Breast epithelium (tissue), 4 donors: ENCODE results near the gene DDIT3. TPM values are rescaled to one million over a fixed set of nuclear protein-coding genes. Genes with fewer than 3 reads are reported as not detected.
"Not testable (repeated sequence)": the region's sequence is repeated elsewhere in the genome, so short reads cannot be mapped to it uniquely, and the experiment has no call there.

Experiments
- DNase-seq, 2 donors: peaks; one replicate each; pipeline ENCODE4 v3.0.0-alpha.2; 2019; ENCODE audit warnings: low spot score in 2 of 2
- H3K27ac ChIP-seq, 2 donors: fragments of 200-600 bp; sonication (generic) in 1 of 2; one replicate each; pipeline ENCODE4 v1.5.1; 2016 to 2019; ENCODE audit warnings: mild to moderate bottlenecking in 1 of 2
- H3K27me3 ChIP-seq, 2 donors: fragments of 200-600 bp; sonication (generic) in 1 of 2; one replicate each; pipeline versions ENCODE4 v1.5.1 to v1.6.0; 2017 to 2019; ENCODE audit warnings: control low read depth in 1 of 2, mild to moderate bottlenecking in 1 of 2
- H3K36me3 ChIP-seq: fragments of 200-600 bp; one replicate; pipeline ENCODE4 v1.5.1; 2019
- H3K4me1 ChIP-seq, 2 donors: fragments of 200-600 bp; sonication (generic); one replicate each; pipeline ENCODE4 v1.5.1; 2016 to 2019; ENCODE audit warnings: control low read depth in 1 of 2
- H3K4me3 ChIP-seq, 3 donors: fragments of 200-600 bp; sonication (generic); 1 replicate in 2 of 3; 2 replicates in 1 of 3; pipeline ENCODE4 v1.5.1; 2016 to 2019; ENCODE audit warnings: mild to moderate bottlenecking in 3 of 3, moderate library complexity in 2 of 3
- H3K9me3 ChIP-seq, 2 donors: fragments of 200-600 bp; sonication (generic) in 1 of 2; one replicate each; pipeline ENCODE4 v1.5.1; 2016 to 2019; ENCODE audit warnings: control low read depth in 1 of 2
- POLR2A ChIP-seq: fragments of 450-650 bp; IDR thresholded peaks from one replicate; pipeline ENCODE4 v1.6.1; 2016; ENCODE audit warnings: antibody characterized with exemption, mild to moderate bottlenecking, moderate library complexity
- POLR2AphosphoS5 ChIP-seq, 3 donors: sonication (generic); formaldehyde crosslinking; IDR thresholded peaks; one replicate each; pipeline ENCODE4 v1.6.1; 2017; ENCODE audit warnings: antibody characterized with exemption in 3 of 3
- intact Hi-C: fragments of 100-400 bp; cut with DNase I; formaldehyde crosslinking; loops from one replicate; pipeline ENCODE4 v1.15.1; 2023; ENCODE audit warnings: low total_unique reads
- total RNA-seq, 3 donors: library from RNA; depleted of rRNA; stranded (reverse); fragments of >200 nt; gene quantifications; one replicate each; pipeline ENCODE4 v1.1.0, GENCODE V29; 2016
- TF ChIP-seq, protein P1 (sequence below), 3 donors: fragments of 450-650 bp; IDR thresholded peaks; one replicate each; pipeline ENCODE4 v1.5.1; 2016 to 2017; ENCODE audit warnings: antibody characterized with exemption in 3 of 3, mild to moderate bottlenecking in 3 of 3, moderate library complexity in 3 of 3

Gene DDIT3
- total RNA-seq, 3 donors from 2014 or later: 39.0 to 58.4 (median 51.2) TPM

DNA sequence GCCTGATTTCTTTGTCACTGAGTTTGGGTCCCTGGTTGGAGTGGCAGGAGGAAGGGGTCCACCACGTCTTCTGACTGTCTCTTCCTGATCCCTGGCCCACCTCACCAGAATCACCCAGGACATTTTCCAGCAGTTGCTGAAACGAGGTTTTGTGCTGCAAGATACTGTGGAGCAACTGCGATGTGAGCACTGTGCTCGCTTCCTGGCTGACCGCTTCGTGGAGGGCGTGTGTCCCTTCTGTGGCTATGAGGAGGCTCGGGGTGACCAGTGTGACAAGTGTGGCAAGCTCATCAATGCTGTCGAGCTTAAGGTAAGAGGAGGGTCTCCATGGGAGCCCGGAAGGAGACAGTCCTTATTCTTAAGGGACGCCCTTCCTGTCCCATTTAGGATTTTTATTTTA, 20.1 kb downstream of the DDIT3 start:
- TF ChIP-seq POLR2A: no peak
- TF ChIP-seq POLR2AphosphoS5 (IDR thresholded peaks at IDR 0.05): no peak
- TF ChIP-seq, protein P1, sequence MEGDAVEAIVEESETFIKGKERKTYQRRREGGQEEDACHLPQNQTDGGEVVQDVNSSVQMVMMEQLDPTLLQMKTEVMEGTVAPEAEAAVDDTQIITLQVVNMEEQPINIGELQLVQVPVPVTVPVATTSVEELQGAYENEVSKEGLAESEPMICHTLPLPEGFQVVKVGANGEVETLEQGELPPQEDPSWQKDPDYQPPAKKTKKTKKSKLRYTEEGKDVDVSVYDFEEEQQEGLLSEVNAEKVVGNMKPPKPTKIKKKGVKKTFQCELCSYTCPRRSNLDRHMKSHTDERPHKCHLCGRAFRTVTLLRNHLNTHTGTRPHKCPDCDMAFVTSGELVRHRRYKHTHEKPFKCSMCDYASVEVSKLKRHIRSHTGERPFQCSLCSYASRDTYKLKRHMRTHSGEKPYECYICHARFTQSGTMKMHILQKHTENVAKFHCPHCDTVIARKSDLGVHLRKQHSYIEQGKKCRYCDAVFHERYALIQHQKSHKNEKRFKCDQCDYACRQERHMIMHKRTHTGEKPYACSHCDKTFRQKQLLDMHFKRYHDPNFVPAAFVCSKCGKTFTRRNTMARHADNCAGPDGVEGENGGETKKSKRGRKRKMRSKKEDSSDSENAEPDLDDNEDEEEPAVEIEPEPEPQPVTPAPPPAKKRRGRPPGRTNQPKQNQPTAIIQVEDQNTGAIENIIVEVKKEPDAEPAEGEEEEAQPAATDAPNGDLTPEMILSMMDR (IDR thresholded peaks at IDR 0.05): no peak
- no peak for DNase-seq
- H3K36me3 ChIP-seq: no peaks in the 10 kb centered on the region
- H3K4me1 ChIP-seq: no peaks in the 10 kb centered on the region
- no peak overlapping the region for H3K4me3 ChIP-seq
- H3K27me3 ChIP-seq: no peaks in the 10 kb centered on the region
- intact Hi-C loops: no loop called here
- no peaks in the 10 kb centered on the region for H3K9me3 ChIP-seq
- H3K27ac ChIP-seq: no peak overlapping the region

DNA sequence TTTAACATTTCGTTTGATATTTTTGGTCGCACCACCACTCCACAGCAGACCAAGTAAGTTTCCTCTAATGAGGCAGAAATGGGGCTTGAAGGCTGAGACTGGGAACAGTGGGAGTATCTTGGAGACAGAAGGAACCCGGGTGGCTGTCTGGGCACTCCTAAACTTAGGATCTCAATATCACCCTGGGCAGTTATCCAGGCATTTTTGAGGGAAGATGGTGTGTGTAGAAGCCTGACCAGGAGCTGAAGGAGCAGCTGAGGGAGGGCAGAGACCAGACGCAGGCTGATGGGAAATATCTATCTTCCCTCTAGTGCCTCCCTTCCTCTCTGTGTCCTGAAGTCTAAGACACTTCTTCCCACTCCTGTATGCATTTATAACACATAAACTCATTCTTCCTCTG, 21.7 kb downstream of the DDIT3 start:
- TF ChIP-seq POLR2A (no peak), POLR2AphosphoS5 (IDR thresholded peaks at IDR 0.05) (no peak)
- TF ChIP-seq, protein P1 (IDR thresholded peaks at IDR 0.05): no peak
- Histone ChIP-seq H3K36me3 (no peaks in the 10 kb centered on the region), H3K4me1 (no peaks in the 10 kb centered on the region), H3K27ac (no peak overlapping the region), H3K4me3 (no peak overlapping the region), H3K27me3 (no peaks in the 10 kb centered on the region), H3K9me3 (no peaks in the 10 kb centered on the region)
- intact Hi-C loops: no loop called here
- no peak for DNase-seq

DNA sequence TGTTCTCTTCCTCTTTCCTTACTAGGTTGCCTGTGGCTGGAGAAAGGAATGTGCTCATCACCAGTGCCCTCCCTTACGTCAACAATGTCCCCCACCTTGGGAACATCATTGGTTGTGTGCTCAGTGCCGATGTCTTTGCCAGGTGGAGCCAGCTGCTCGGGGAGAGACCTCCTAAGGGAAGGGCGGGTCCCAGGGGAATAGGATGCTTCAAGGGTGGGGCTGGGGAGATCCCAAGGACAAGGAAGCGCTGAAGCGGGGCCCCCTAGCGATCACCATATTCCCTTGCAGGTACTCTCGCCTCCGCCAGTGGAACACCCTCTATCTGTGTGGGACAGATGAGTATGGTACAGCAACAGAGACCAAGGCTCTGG, 22.2 kb downstream of the DDIT3 start:
- intact Hi-C loops: no loop called here
- TF ChIP-seq, protein P1 (IDR thresholded peaks at IDR 0.05): no peak
- no peak for TF ChIP-seq POLR2AphosphoS5 (IDR thresholded peaks at IDR 0.05)
- no peak for TF ChIP-seq POLR2A
- Histone ChIP-seq H3K4me1 (no peaks in the 10 kb centered on the region), H3K36me3 (no peaks in the 10 kb centered on the region), H3K27ac (no peak overlapping the region), H3K27me3 (no peaks in the 10 kb centered on the region), H3K9me3 (no peaks in the 10 kb centered on the region), H3K4me3 (no peak overlapping the region)
- DNase-seq: no peak

DNA sequence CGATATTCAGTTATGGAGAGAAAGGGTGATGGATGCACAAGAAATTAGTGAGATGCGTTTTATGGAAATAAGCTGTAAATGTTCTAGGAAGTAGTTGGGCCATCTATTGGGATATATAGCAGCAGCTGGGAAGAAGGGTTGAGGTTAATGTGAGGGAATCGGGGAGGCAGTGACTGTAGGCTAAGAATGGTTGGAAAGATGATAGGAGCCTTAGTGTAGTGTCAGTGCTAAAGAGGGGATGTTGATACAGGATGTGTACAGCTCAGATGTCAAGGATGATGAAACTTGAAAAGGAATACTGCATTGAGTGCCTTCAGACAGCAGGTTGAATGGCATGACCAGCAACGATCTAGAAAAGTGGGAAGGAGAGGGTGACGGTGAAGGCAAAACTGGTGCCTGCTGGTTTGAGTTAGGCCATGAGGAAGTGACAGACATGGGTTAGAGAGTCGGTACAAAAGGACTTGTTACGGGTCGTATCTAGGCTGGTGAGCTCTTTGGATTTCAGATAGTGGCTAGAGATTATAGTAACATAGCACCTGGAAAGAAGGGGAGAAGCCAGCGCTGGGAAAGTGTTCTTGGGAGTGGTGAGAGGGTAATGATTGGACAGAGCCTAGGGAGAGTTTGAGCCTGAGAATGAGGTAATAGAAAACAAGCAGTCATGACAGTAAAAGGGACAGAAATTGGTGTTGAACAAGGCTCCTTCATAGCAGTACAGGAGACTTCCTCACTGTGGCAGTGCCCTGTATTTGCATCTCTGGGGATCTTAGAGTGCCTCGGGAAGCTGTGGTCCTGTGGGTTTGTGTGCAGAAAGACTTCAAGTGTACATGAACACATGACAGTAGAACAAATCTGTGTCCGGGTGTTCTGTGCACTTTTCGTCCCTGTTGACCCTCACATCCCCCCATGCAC, 22.8 kb downstream of the DDIT3 start:
- Histone ChIP-seq H3K27ac (no peak overlapping the region), H3K27me3 (no peaks in the 10 kb centered on the region), H3K4me3 (no peak overlapping the region), H3K4me1 (no peaks in the 10 kb centered on the region), H3K9me3 (no peaks in the 10 kb centered on the region), H3K36me3 (no peaks in the 10 kb centered on the region)
- DNase-seq: no peak
- TF ChIP-seq POLR2A: no peak
- TF ChIP-seq, protein P1 (IDR thresholded peaks at IDR 0.05): no peak
- no peak for TF ChIP-seq POLR2AphosphoS5 (IDR thresholded peaks at IDR 0.05)
- intact Hi-C loops: no loop called here

DNA sequence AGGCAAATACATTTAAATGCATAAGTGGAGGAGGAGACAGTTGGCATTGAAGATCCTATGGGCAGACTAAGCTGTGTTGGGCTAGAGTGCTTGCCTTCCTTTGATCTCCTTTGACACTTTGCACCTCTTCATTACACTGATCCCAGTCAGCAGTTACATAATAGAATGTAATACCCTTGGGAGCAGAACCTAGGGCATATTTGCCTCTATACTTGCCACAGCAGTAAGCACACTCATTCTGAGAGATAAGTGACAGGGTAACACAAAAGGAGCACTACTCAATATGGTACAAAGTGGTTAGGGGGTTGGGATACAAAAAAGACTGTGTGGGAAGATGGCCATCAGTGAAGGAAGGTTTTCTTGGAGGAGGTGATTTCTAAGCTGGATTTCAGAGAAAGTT, 23.5 kb downstream of the DDIT3 start:
- TF ChIP-seq POLR2AphosphoS5 (IDR thresholded peaks at IDR 0.05) (no peak), POLR2A (no peak)
- TF ChIP-seq, protein P1 (IDR thresholded peaks at IDR 0.05): no peak
- H3K4me1 ChIP-seq: no peaks in the 10 kb centered on the region
- H3K27me3 ChIP-seq: no peaks in the 10 kb centered on the region
- H3K4me3 ChIP-seq: no peak overlapping the region
- H3K9me3 ChIP-seq: no peaks in the 10 kb centered on the region
- no peak for DNase-seq
- H3K27ac ChIP-seq: no peak overlapping the region
- intact Hi-C loops: no loop called here
- H3K36me3 ChIP-seq: no peaks in the 10 kb centered on the region

DNA sequence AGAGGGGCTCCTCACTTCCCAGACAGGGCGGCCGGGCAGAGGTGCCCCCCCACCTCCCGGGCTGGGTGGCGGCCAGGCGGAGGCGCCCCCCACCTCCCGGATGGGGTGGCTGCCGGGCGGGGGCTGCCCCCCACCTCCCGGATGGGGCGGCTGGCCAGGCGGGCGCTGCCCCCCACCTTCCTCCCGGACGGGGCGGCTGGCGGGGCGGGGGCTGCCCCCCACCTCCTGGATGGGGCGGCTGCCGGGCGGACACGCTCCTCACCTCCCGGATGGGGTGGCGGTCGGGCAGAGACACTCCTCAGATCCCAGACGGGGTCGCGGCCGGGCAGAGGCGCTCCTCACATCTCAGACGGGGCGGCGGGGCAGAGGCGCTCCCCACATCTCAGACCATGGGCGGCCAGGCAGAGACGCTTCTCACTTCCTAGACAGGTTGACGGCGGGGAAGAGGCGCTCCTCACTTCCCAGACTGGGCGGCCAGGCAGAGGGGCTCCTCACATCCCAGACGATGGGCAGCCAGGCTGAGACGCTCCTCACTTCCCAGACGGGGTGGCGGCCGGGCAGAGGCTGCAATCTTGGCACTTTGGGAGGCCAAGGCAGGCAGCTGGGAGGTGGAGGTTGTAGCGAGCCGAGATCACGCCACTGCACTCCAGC, 25.1 kb downstream of the DDIT3 start:
- H3K27ac ChIP-seq, H3K36me3 ChIP-seq, H3K4me3 ChIP-seq, H3K27me3 ChIP-seq, H3K4me1 ChIP-seq, intact Hi-C loops, DNase-seq, H3K9me3 ChIP-seq: not testable (repeated sequence)
